Activated naive CD8-positive, alpha-beta T cell treated with anti-CD3 and anti-CD28 coated beads, Interleukin-2, amount 50 U/mL, for 16 hours (primary cell): ENCODE results near the gene SIN3A.
"Not testable (repeated sequence)": the region's sequence is repeated elsewhere in the genome, so short reads cannot be mapped to it uniquely, and the experiment has no call there.

ENCODE experiments used
- DNase-seq: peaks from one replicate; pipeline ENCODE4 v3.0.0-alpha.2; 2020; ENCODE audit warnings: low read depth, low spot score

The SIN3A gene

GRCh38 chr15:75357976-75358673 lies 93.4 kb downstream of the SIN3A start:
- DNase-seq, result no peak

DNA sequence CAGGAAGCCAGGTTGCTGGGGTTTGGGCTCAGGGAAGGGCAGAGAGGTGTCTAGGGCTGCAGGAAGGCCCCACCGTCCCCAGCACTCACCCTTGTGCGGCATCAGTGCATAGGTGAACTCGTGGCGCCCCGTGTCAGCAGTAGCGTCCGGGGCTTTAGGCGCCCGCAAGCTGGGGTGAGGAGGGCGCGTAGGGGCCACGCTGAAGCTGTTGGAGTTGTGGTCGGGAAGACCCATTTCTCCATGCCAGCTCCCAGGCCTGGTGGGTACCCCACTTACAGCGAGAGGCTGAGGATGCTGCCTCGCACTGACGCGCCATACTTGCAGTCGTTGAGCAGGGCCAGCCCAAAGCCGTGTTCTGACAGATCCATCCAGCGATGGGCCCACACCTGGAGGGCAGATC lies 95.0 kb downstream of the SIN3A start:
- DNase-seq, result no peak

- DNase-seq, result no peak
Observed at GRCh38 chr15:75356006-75356405, 95.5 kb downstream of the SIN3A start.

GRCh38 chr15:75355369-75355768 lies 96.1 kb downstream of the SIN3A start:
- DNase-seq, result no peak

GRCh38 chr15:75354454-75354853 lies 97.0 kb downstream of the SIN3A start:
- no peak for DNase-seq

- no peak for DNase-seq
Observed at GRCh38 chr15:75353604-75354003, 97.9 kb downstream of the SIN3A start.

DNA sequence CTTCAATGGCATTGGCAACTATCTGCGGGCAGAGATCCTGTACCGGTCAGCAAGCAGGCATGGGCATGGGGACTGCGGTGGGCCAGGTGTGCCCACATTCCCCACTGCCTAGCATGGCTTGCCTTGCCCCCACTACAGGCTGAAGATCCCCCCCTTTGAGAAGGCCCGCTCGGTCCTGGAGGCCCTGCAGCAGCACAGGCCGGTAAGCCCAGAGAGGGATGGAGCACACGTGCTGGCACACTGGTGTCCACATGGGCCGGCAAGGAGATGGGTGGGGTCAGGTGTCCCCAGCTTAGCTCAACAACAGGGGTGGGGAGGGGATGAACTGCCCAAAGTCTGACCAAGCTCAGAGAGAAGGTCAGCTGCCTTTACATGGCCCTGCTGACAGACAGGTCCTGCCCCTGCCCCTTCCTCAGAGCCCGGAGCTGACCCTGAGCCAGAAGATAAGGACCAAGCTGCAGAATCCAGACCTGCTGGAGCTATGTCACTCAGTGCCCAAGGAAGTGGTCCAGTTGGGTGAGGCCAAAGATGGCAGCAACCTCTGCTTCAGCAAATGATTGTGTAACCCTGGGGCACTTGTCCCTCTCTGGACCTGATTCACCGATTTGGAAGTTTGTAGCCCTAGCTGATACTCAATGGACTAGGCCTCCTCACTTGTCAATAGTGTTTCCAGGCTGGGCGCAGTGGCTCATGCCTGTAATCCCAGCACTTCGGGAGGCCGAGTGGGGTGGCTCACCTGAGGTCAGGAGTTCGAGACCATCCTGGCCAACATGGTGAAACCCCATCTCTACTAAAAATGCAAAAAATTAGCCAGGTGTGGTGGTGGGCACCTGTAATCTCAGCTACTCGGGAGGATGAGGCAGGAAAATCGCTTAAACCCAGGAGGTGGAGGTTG lies 99.1 kb downstream of the SIN3A start:
- DNase-seq, result no peak

GRCh38 chr15:75350601-75351361 lies 100.7 kb downstream of the SIN3A start:
- no peak for DNase-seq

GRCh38 chr15:75349851-75350588 lies 101.5 kb downstream of the SIN3A start:
- no peak for DNase-seq

DNA sequence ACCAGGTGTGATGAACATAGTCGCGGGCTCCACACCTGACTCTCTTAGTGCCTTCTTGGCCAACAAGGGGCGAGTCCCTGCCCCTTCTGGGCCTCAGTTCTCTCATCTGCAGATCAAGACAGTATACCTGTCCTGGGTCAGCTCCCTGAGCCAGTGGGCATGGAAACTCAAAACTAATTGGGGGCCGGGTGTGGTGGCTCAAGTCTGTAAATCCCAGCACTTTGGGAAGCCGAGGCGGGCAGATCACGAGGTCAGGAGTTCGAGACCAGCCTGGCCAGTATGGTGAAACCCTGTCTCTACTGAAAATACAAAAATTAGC lies 102.2 kb downstream of the SIN3A start:
- DNase-seq, result not testable (repeated sequence)

GRCh38 chr15:75348562-75349350 lies 102.7 kb downstream of the SIN3A start:
- no peak for DNase-seq

GRCh38 chr15:75348034-75348561 lies 103.4 kb downstream of the SIN3A start:
- DNase-seq, result no peak

DNA sequence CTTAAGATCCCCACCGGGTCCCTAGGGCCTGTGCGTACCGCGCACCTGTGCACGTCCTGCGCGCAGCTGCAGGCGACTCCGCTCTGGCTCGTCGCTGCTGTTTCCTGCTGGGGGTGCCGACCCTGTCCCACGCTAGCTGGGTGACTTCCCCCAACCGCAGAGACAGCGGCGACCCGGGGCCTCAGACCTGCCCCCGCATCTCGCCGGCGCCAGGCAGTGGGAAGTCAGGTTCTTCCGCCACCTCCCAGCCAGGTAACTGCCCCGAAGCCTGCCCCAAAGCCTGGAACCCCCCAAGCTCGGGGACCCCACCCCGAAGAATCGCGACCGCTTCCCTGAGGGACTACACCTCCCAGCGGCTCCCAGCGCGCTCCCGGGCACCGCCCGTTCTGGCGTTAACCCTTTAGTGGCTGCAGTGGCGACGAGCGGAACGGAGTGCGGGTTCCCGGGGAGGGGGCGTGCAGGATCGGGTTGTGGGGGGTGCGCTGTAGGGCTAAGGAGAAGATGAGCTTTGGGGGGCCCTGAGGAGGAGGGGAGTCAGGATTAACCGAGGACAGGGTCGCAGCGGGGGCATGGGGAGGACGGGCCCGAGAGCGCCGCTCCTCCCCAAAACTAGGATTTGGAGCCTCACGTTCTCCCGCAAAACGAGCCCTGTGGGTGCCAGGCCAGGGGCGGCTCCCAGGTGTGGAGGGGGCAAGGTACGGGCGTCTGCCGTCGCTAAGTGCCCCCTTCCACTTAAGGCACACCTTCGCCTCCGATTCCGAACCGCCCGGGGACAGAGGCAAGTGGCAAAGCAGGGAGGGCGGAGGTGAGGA lies 104.1 kb downstream of the SIN3A start:
- DNase-seq, result no peak

DNA sequence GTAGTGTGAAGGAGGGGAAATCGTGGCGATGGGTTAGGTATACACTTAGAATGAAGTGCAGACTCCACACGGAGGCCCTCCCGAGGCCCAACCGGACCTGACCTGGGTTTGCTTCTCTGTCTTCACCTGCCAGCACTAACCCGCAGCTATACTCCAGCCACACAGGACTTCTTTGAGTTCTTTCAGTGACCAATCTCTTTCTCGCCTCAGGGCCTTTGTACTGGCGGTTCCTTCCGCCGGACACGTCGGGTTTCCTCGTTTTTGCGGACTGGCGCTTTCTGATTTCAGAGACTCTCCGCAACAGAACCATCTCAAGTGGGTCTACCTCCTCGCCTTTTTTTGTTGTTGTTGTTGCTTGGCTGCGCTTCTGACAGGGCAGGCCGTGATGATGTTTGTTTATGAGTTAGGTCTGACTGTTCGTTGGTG lies 104.7 kb downstream of the SIN3A start, which contains the start of gene NEIL1:
NEIL1 (plus strand) TSS at position 244 of the 426 bp plus-strand sequence. CDS start 1,867 bp downstream, outside the sequence.
- no peak for DNase-seq

DNA sequence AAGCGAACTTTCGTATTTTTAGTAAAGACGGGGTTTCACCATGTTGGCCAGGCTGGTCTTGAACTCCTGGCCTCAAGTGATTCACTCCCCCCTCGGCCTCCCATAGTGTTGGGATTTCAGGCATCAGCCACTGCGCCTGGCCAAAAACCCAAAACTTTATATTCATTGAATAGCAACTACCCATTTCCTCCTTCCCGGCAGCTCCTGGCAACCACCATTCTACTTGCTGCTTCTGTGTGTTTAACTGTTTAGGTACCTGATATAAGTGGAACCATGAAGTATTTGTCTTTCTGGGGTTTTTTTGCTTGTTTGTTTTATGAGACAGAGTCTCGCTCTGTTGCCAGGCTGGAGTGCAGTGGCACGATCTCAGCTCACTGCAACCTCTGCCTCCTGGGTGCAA lies 107.5 kb downstream of the SIN3A start:
- DNase-seq, result not testable (repeated sequence)

- no peak for DNase-seq
Observed at GRCh38 chr15:75342221-75342620, 109.3 kb downstream of the SIN3A start.

- no peak for DNase-seq
Observed at GRCh38 chr15:75339531-75340240, 111.8 kb downstream of the SIN3A start.

DNA sequence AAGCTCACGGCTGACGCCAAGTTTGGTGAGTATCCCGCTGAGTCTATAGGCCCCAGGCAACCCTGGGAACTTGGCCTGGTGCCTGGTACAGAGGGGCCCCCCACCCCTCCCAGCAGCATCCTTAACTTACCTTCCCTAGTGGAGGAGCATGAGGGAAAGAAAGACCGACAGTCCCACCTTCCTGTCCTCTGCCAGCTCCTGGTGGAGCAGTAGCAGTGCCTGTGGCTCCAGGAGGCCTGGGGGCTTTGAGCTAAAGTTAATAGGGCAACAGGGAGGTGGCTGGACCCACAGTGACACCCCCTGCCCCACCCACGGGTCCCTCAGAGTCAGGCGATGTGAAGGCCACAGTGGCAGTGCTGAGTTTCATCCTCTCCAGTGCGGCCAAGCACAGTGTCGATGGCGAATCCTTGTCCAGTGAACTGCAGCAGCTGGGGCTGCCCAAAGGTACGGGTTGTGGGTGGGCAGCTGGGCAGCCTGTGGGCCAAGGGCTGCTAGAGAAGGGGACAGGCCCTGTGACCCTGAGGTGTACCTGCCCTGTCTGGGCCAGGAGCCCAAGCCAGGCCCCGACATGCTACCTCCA lies 112.7 kb downstream of the SIN3A start:
- no peak for DNase-seq
